ENCODE results near the gene NUP214.
"Not testable (repeated sequence)": the region's sequence is repeated elsewhere in the genome, so short reads cannot be mapped to it uniquely, and the experiment has no call there.

Gene NUP214

DNA sequence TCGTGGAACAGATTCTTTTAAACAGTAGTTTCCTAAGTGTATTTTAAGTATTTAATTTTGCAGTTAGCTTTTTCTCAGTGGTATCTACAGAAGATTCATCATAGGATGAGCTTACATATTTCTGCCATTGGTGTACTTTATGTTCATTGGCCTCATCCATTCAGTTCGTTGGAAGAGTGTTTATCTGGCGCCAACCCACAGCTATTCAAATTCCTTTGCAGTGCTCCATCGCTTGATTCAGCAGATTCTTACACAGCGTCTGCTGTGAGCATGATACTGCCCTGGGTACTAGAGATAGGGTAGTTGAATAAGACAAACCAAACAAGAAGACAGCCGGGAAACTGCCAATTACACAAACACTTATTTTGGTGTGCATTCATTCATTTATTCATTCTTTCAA, 55.1 kb downstream of the NUP214 start:
- in situ Hi-C loops (cut with MboI; ENCODE audit: low pct_unique_long_range_greater_than_20kb, low sequenced_read_pairs), result no loop called here

GRCh38 chr9:131181091-131181681, 55.8 kb downstream of the NUP214 start:
- DNase-seq, result peak; percentile 26
- in situ Hi-C loops (cut with MboI; ENCODE audit: low pct_unique_long_range_greater_than_20kb, low sequenced_read_pairs), result no loop called here

More for the DNA sequence above, 55.1 kb downstream of the NUP214 start:
- no peak for DNase-seq

GRCh38 chr9:131185924-131186323, 60.5 kb downstream of the NUP214 start:
- DNase-seq, result no peak
- in situ Hi-C loops (cut with MboI; ENCODE audit: low pct_unique_long_range_greater_than_20kb, low sequenced_read_pairs), result no loop called here

DNA sequence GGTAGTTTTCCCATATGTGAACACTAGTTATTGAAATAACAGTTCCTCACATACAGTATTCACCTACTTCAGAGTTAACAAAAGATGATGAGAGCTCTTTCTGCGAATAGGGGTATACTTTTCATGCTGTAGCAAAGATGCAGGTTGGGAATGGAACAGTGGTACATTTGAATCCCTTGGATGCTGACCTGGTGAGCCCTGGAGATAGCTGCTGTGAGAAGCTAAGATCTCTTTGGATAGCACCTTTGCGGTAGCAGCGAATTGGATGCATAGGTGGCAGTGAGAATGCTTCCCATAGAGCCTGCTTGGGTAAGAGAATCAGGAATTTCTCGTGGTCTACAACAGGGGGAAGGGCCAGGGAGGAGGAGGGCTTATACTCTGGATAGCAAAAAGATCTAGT, 61.2 kb downstream of the NUP214 start:
- no peak for DNase-seq
- in situ Hi-C loops (cut with MboI; ENCODE audit: low pct_unique_long_range_greater_than_20kb, low sequenced_read_pairs), result no loop called here

DNA sequence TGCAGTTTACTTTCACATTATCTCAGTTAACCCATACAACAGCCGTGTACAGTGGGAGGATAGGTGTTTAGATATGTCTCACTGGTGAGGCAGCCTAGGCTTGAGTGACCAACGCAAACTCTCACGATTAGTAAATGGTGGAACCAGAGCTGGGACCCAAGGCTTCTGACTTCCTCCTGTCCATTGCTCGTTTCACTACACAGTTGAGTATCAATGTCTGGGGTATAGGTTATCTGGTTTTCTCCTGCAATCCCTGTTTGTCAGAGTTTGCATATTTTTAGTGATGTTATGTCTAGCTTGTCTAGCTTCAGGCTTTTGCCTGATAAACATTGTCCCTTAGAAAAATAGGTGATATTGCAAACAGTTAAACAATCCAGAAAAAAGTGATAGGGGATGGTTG, 62.6 kb downstream of the NUP214 start:
- in situ Hi-C loops (cut with MboI; ENCODE audit: low pct_unique_long_range_greater_than_20kb, low sequenced_read_pairs), result no loop called here

DNA sequence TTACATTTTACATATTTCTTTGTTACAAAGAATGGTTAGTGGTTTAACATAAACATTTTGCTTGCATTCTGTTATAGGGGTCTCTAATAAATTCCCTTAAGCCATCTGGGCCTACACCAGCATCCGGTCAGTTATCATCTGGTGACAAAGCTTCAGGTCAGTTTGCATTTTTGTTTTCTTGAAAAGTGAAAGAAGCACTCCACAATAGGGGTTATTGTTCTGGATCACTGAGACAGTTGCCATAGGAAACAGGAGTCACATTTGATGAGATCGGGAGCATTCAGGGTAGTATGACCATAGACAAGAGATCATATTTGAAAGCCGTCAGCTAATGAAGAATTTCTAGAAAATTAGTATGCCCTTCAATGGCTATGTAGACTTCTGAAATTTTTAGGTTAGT, 63.6 kb downstream of the NUP214 start:
- DNase-seq, result no peak
- in situ Hi-C loops (cut with MboI; ENCODE audit: low pct_unique_long_range_greater_than_20kb, low sequenced_read_pairs), result no loop called here

More for the DNA sequence above, 62.6 kb downstream of the NUP214 start:
- no peak for DNase-seq

DNA sequence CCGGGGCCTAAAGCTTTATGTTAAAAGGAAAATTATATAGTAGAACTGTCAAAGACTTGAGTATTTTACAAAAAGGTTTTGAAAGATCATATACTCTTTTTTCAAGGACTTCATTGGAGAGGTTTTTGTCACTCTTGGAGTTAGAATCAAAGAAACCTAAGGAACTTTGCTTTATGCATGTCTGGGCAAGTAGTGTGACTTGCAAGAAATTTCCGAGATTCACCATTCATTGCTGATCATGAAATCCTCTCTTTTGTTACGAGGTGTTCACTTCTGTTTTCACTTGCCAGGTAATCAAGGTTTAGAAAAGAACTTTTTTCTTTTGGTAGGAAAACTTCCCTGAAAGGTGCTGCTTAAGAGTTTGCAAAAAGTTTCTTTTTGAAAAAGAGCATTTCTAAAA, 64.8 kb downstream of the NUP214 start:
- DNase-seq, result no peak
- in situ Hi-C loops (cut with MboI; ENCODE audit: low pct_unique_long_range_greater_than_20kb, low sequenced_read_pairs), result no loop called here

DNA sequence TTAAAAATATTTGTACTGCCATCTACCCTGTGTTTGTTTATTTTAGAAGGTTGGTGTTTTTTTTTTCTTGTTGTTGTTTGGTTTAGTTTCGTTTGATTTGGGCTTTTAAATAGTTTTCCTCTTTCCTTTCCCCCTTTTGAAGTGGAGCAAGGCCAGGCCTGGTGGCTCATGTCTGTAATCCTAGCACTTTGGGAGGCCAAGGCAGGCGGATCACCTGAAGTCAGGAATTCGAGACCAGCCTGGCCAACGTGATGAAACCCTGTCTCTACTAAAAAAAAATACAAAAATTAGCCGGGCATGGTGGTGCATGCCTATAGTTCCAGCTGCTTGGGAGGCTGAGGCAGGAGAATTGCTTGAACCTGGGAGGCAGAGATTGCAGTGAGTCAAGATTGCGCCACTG, 65.6 kb downstream of the NUP214 start:
- in situ Hi-C loops (cut with MboI; ENCODE audit: low pct_unique_long_range_greater_than_20kb, low sequenced_read_pairs); DNase-seq: not testable (repeated sequence)

GRCh38 chr9:131191857-131192256, 66.5 kb downstream of the NUP214 start:
- in situ Hi-C loops (cut with MboI; ENCODE audit: low pct_unique_long_range_greater_than_20kb, low sequenced_read_pairs), result no loop called here
- DNase-seq, result no peak

DNA sequence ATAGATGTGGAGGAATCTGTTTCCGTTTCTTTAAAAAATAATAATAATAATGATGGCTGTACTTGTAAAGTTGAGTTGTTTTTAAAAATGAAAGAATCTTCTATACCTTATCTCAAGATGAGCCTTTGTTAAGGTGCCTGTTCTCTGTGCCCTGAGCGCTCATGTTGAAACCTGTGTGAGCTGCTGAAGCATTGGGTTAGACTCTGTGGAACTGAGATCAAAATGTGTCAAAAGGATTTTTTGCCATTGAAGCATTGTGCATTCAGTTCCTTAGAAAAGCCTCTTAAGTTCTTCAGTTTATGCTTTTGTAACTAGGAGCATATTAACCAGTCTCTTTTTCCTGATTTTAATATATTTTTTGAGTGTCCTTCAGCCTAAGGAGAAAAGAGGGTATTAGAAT, 67.7 kb downstream of the NUP214 start:
- in situ Hi-C loops (cut with MboI; ENCODE audit: low pct_unique_long_range_greater_than_20kb, low sequenced_read_pairs), result no loop called here

DNA sequence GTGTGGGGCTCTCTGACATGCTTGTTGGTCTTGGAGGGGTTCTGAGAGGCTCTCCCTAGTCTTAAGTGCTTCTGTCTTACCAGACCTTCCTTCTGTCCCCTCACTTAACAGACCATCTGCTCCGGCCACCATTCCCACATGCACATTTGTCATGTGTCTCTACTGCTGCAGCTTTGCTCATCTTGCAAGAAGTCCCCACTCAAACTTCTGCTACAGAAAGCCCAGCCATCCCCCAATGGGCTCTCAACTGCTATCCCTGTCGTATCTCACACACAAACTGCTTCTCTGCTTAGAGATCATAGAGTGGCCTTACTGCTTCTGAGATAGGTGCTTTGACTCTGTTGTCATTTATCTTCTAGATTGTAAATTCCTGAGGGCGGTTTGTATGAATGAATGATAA, 69.4 kb downstream of the NUP214 start:
- no peak for DNase-seq
- in situ Hi-C loops (cut with MboI; ENCODE audit: low pct_unique_long_range_greater_than_20kb, low sequenced_read_pairs), result no loop called here

More for the DNA sequence above, 67.7 kb downstream of the NUP214 start:
- DNase-seq, result no peak

GRCh38 chr9:131197160-131197911, 72.0 kb downstream of the NUP214 start:
- DNase-seq, result peak; percentile 46
- in situ Hi-C loops (cut with MboI; ENCODE audit: low pct_unique_long_range_greater_than_20kb, low sequenced_read_pairs), result no loop called here

DNA sequence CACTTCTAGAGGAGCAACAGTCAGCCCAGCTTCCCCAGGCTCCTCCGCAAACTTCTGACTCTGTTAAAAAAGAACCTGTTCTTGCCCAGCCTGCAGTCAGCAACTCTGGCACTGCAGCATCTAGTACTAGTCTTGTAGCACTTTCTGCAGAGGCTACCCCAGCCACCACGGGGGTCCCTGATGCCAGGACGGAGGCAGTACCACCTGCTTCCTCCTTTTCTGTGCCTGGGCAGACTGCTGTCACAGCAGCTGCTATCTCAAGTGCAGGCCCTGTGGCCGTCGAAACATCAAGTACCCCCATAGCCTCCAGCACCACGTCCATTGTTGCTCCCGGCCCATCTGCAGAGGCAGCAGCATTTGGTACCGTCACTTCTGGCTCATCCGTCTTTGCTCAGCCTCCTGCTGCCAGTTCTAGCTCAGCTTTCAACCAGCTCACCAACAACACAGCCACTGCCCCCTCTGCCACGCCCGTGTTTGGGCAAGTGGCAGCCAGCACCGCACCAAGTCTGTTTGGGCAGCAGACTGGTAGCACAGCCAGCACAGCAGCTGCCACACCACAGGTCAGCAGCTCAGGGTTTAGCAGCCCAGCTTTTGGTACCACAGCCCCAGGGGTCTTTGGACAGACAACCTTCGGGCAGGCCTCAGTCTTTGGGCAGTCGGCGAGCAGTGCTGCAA, 72.8 kb downstream of the NUP214 start:
- in situ Hi-C loops (cut with MboI; ENCODE audit: low pct_unique_long_range_greater_than_20kb, low sequenced_read_pairs), result no loop called here
- no peak for DNase-seq

- no peak for DNase-seq
- in situ Hi-C loops (cut with MboI; ENCODE audit: low pct_unique_long_range_greater_than_20kb, low sequenced_read_pairs), result no loop called here
Measured at GRCh38 chr9:131201856-131202255, 76.5 kb downstream of the NUP214 start.

GRCh38 chr9:131203431-131204218, 78.2 kb downstream of the NUP214 start:
- DNase-seq, result no peak
- in situ Hi-C loops (cut with MboI; ENCODE audit: low pct_unique_long_range_greater_than_20kb, low sequenced_read_pairs), result no loop called here

GRCh38 chr9:131204285-131204684, 78.9 kb downstream of the NUP214 start:
- DNase-seq, result no peak
- in situ Hi-C loops (cut with MboI; ENCODE audit: low pct_unique_long_range_greater_than_20kb, low sequenced_read_pairs), result no loop called here

- in situ Hi-C loops (cut with MboI; ENCODE audit: low pct_unique_long_range_greater_than_20kb, low sequenced_read_pairs), result no loop called here
- DNase-seq, result no peak
Measured at GRCh38 chr9:131206495-131206894, 81.1 kb downstream of the NUP214 start.

DNA sequence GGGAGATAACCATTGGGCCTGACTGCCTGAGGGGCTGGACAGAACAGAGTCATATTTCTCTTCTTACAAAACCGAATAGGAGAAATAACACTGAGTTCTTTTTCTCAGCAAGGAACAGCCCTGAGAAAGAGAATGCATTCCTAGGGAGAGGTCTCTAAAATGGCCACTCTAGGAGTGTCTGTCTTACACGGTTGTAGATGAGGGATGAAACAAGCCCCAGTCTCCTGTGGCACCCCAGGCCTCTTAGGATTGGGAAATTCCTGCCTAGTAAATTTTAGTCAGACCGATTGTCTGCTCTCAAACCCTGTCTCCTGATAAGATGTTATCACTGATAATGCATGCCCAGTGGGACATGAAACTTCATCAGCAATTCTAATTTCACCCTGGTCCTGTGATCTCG, 86.5 kb downstream of the NUP214 start:
- in situ Hi-C loops (cut with MboI; ENCODE audit: low pct_unique_long_range_greater_than_20kb, low sequenced_read_pairs), result not testable (repeated sequence)

GRCh38 chr9:131214286-131214856, 89.0 kb downstream of the NUP214 start:
- no peak for DNase-seq
- in situ Hi-C loops (cut with MboI; ENCODE audit: low pct_unique_long_range_greater_than_20kb, low sequenced_read_pairs), result no loop called here

More for the DNA sequence above, 86.5 kb downstream of the NUP214 start:
- DNase-seq, result not testable (repeated sequence)
